Mesenchymal stem cell (in vitro differentiated cells and primary cell): Measurements from ENCODE around the gene MAP3K20.

ENCODE experiments used
- DNase-seq: peaks from one replicate; pipeline ENCODE4 v3.0.0-alpha.2; 2013
- H2AFZ ChIP-seq: one replicate; pipeline ENCODE4 v1.6.1; 2013; ENCODE audit warnings: low read depth, mild to moderate bottlenecking, control low read depth, inconsistent platforms, low read length, moderate library complexity
- H2AK5ac ChIP-seq: 2 replicates; pipeline ENCODE4 v1.6.1; 2013; ENCODE audit warnings: low read length, moderate library complexity, mild to moderate bottlenecking, inconsistent platforms; ENCODE audit not compliant: severe bottlenecking
- H2BK120ac ChIP-seq: one replicate; pipeline ENCODE4 v1.6.1; 2013; ENCODE audit warnings: low read depth, mild to moderate bottlenecking, inconsistent platforms, low read length, moderate library complexity
- H2BK12ac ChIP-seq, 2 experiments: one replicate each; pipeline ENCODE4 v1.6.1; 2013; ENCODE audit warnings: inconsistent platforms in 2 of 2, low read length in 2 of 2, mild to moderate bottlenecking in 2 of 2, moderate library complexity in 2 of 2, control low read depth in 1 of 2
- H2BK15ac ChIP-seq: one replicate; pipeline ENCODE4 v1.6.1; 2013; ENCODE audit warnings: mild to moderate bottlenecking, low read depth, inconsistent platforms; ENCODE audit not compliant: poor library complexity, severe bottlenecking
- H2BK5ac ChIP-seq: 2 replicates; pipeline ENCODE4 v1.6.1; 2013; ENCODE audit warnings: low read depth, mild to moderate bottlenecking, low read length, control low read depth, inconsistent platforms; ENCODE audit not compliant: poor library complexity, severe bottlenecking
- H3K14ac ChIP-seq, 2 experiments: one replicate each; pipeline ENCODE4 v1.6.1; 2013; ENCODE audit warnings: inconsistent platforms in 2 of 2, low read length in 2 of 2, control low read depth in 1 of 2, mild to moderate bottlenecking in 1 of 2, moderate library complexity in 1 of 2
- H3K18ac ChIP-seq, 2 experiments: one replicate each; pipeline ENCODE4 v1.6.1; 2013; ENCODE audit warnings: inconsistent platforms in 2 of 2, low read length in 2 of 2, control low read depth in 1 of 2, low read depth in 1 of 2, mild to moderate bottlenecking in 1 of 2
- H3K23ac ChIP-seq, 2 experiments: one replicate each; pipeline ENCODE4 v1.6.1; 2013; ENCODE audit warnings: inconsistent platforms in 2 of 2, low read length in 2 of 2, mild to moderate bottlenecking in 2 of 2, moderate library complexity in 2 of 2, control low read depth in 1 of 2
- H3K27ac ChIP-seq: 2 replicates; pipeline ENCODE4 v1.5.1; 2013; ENCODE audit warnings: mild to moderate bottlenecking, moderate library complexity, low read length, control low read depth, inconsistent platforms; ENCODE audit not compliant: poor library complexity, severe bottlenecking
- H3K27me3 ChIP-seq, 2 experiments: 2 replicates each; pipeline versions ENCODE4 v1.6.1 to v1.7.0; 2013; ENCODE audit warnings: low read length in 2 of 2, mild to moderate bottlenecking in 2 of 2, moderate library complexity in 2 of 2, control low read depth in 1 of 2, inconsistent platforms in 1 of 2; ENCODE audit not compliant: control insufficient read depth in 1 of 2, insufficient read depth in 1 of 2
- H3K36me3 ChIP-seq, 2 experiments: 2 replicates each; pipeline versions ENCODE4 v1.6.1 to v1.7.0; 2013; ENCODE audit warnings: low read length in 2 of 2, control low read depth in 1 of 2, inconsistent platforms in 1 of 2, low read depth in 1 of 2, mild to moderate bottlenecking in 1 of 2; ENCODE audit not compliant: insufficient read depth in 2 of 2, control insufficient read depth in 1 of 2
- H3K4ac ChIP-seq, 2 experiments: one replicate each; pipeline ENCODE4 v1.6.1; 2013; ENCODE audit warnings: inconsistent platforms in 2 of 2, low read length in 2 of 2, mild to moderate bottlenecking in 2 of 2, moderate library complexity in 2 of 2, control low read depth in 1 of 2, low read depth in 1 of 2
- H3K4me1 ChIP-seq: 2 replicates; pipeline ENCODE4 v1.6.1; 2013; ENCODE audit warnings: low read depth, low read length, control low read depth; ENCODE audit not compliant: control insufficient read depth, insufficient read depth
- H3K4me2 ChIP-seq: 2 replicates; pipeline ENCODE4 v1.6.1; 2013; ENCODE audit warnings: low read length, mild to moderate bottlenecking, inconsistent platforms; ENCODE audit not compliant: poor library complexity, severe bottlenecking
- H3K4me3 ChIP-seq, 2 experiments: 2 replicates each; pipeline versions ENCODE4 v1.5.1 to v1.7.0; 2013; ENCODE audit warnings: low read length in 2 of 2, mild to moderate bottlenecking in 2 of 2, control low read depth in 1 of 2, low read depth in 1 of 2; ENCODE audit not compliant: insufficient read depth in 1 of 2
- H3K79me1 ChIP-seq: replicated peaks from 2 replicates; pipeline ENCODE4 v1.6.1; 2013; ENCODE audit warnings: mild to moderate bottlenecking, control low read depth, low read length, inconsistent platforms; ENCODE audit not compliant: poor library complexity, severe bottlenecking
- H3K9ac ChIP-seq: 2 replicates; pipeline ENCODE4 v1.7.0; 2013; ENCODE audit warnings: mild to moderate bottlenecking, low read length, moderate library complexity
- H3K9me3 ChIP-seq: 2 replicates; pipeline ENCODE4 v1.7.0; 2013; ENCODE audit warnings: mild to moderate bottlenecking, low read length; ENCODE audit not compliant: control insufficient read depth
- H4K8ac ChIP-seq: one replicate; pipeline ENCODE4 v1.6.1; 2013; ENCODE audit warnings: inconsistent platforms, mild to moderate bottlenecking, low read length, moderate library complexity
- H4K91ac ChIP-seq: one replicate; pipeline ENCODE4 v1.6.1; 2013; ENCODE audit warnings: mild to moderate bottlenecking, low read length, inconsistent platforms
- WGBS: methylation state at CpG from one replicate; pipeline ENCODE4 v1.1.7; 2013; ENCODE audit warnings: mixed read lengths; 5-methylcytosine and 5-hydroxymethylcytosine counted together

Gene MAP3K20

GRCh38 chr2:173290046-173290445 lies 214.4 kb downstream of the MAP3K20 start:
- Histone ChIP-seq H3K4me2 (no peak overlapping the region), H3K9me3 (peaks cover 11% of the 10 kb centered on the region), H3K4me3 (no peak overlapping the region), H3K36me3 (no peaks in the 10 kb centered on the region), H2AFZ (no peak overlapping the region), H2BK5ac (no peak overlapping the region), H3K23ac (no peak overlapping the region), H3K9ac (no peak overlapping the region), H2BK12ac (no peak overlapping the region), H3K18ac (no peak overlapping the region), H3K27ac (no peak overlapping the region), H3K79me1 (no peaks in the 10 kb centered on the region), H4K91ac (no peak overlapping the region), H2AK5ac (no peak overlapping the region), H4K8ac (no peak overlapping the region), H3K27me3 (no peaks in the 10 kb centered on the region), H2BK15ac (no peak overlapping the region), H3K14ac (no peak overlapping the region), H3K4me1 (no peaks in the 10 kb centered on the region), H3K4ac (no peak overlapping the region), H2BK120ac (no peak overlapping the region)
- WGBS = no CpG with 5 or more reads among the region's 2 CpGs
- DNase-seq = no peak

- H4K8ac ChIP-seq = no peak overlapping the region
- no peaks in the 10 kb centered on the region for H3K36me3 ChIP-seq
- no peak overlapping the region for H3K4ac ChIP-seq
- no peak overlapping the region for H2AFZ ChIP-seq
- H3K79me1 ChIP-seq = no peaks in the 10 kb centered on the region
- no peak overlapping the region for H3K4me2 ChIP-seq
- no peak overlapping the region for H4K91ac ChIP-seq
- no peak overlapping the region for H2AK5ac ChIP-seq
- H3K18ac ChIP-seq = no peak overlapping the region
- no peak overlapping the region for H3K23ac ChIP-seq
- H2BK120ac ChIP-seq = no peak overlapping the region
- DNase-seq = no peak
- no peak overlapping the region for H3K9ac ChIP-seq
- 100% methylated on average over 2 of the region's 6 CpGs for WGBS
- no peak overlapping the region for H2BK12ac ChIP-seq
- peaks cover 11% of the 10 kb centered on the region for H3K9me3 ChIP-seq
- no peak overlapping the region for H3K14ac ChIP-seq
- no peak overlapping the region for H3K27ac ChIP-seq
- H3K4me3 ChIP-seq = no peak overlapping the region
- H3K27me3 ChIP-seq = no peaks in the 10 kb centered on the region
- no peaks in the 10 kb centered on the region for H3K4me1 ChIP-seq
- no peak overlapping the region for H2BK15ac ChIP-seq
- no peak overlapping the region for H2BK5ac ChIP-seq
These were observed 214.9 kb downstream of the MAP3K20 start for GRCh38 chr2:173290518-173290917.

GRCh38 chr2:173291412-173291811 lies 215.8 kb downstream of the MAP3K20 start:
- WGBS = 93% methylated on average over 3 of the region's 4 CpGs
- no peak overlapping the region for H3K14ac ChIP-seq
- H3K79me1 ChIP-seq = no peaks in the 10 kb centered on the region

GRCh38 chr2:173296235-173296634 lies 220.6 kb downstream of the MAP3K20 start:
- Histone ChIP-seq H4K8ac (no peak overlapping the region), H3K14ac (no peak overlapping the region), H3K9ac (no peak overlapping the region), H2AK5ac (no peak overlapping the region), H3K18ac (no peak overlapping the region), H3K27ac (no peak overlapping the region), H3K79me1 (no peaks in the 10 kb centered on the region), H3K27me3 (no peaks in the 10 kb centered on the region), H3K9me3 (peaks cover 55% of the 10 kb centered on the region), H2BK15ac (no peak overlapping the region), H2BK120ac (no peak overlapping the region), H2BK5ac (no peak overlapping the region), H2BK12ac (no peak overlapping the region), H2AFZ (no peak overlapping the region), H4K91ac (no peak overlapping the region), H3K23ac (no peak overlapping the region), H3K4me1 (no peaks in the 10 kb centered on the region), H3K4ac (no peak overlapping the region), H3K4me2 (no peak overlapping the region), H3K4me3 (no peak overlapping the region), H3K36me3 (no peaks in the 10 kb centered on the region)
- DNase-seq = no peak
- 90% methylated on average over 2 of the region's 2 CpGs for WGBS

More at GRCh38 chr2:173291412-173291811, 215.8 kb downstream of the MAP3K20 start:
- Histone ChIP-seq H4K91ac (no peak overlapping the region), H3K36me3 (no peaks in the 10 kb centered on the region), H2AK5ac (no peak overlapping the region), H3K23ac (no peak overlapping the region), H2BK5ac (no peak overlapping the region), H3K27me3 (no peaks in the 10 kb centered on the region), H4K8ac (no peak overlapping the region), H2BK120ac (no peak overlapping the region), H3K9me3 (peaks cover 14% of the 10 kb centered on the region), H2AFZ (no peak overlapping the region), H2BK12ac (no peak overlapping the region), H3K4me3 (no peak overlapping the region), H3K4me1 (no peaks in the 10 kb centered on the region), H3K4me2 (no peak overlapping the region), H3K4ac (no peak overlapping the region), H3K9ac (no peak overlapping the region), H3K27ac (no peak overlapping the region), H2BK15ac (no peak overlapping the region), H3K18ac (no peak overlapping the region)
- DNase-seq = no peak
